ENCODE data around the gene CD3E.

The CD3E gene

GRCh38 chr11:118318124-118318523 lies 13.6 kb downstream of the CD3E start:
- H3K4me1 ChIP-seq (ENCODE audit: insufficient read depth, poor library complexity, severe bottlenecking), result peaks cover 10% of the 10 kb centered on the region
- no peak for DNase-seq (ENCODE audit: low spot score)
- H3K9me3 ChIP-seq (ENCODE audit: severe bottlenecking), result no peaks in the 10 kb centered on the region
- no peaks in the 10 kb centered on the region for H3K27me3 ChIP-seq (ENCODE audit: insufficient read depth, poor library complexity, severe bottlenecking)
- TF ChIP-seq, protein P1, sequence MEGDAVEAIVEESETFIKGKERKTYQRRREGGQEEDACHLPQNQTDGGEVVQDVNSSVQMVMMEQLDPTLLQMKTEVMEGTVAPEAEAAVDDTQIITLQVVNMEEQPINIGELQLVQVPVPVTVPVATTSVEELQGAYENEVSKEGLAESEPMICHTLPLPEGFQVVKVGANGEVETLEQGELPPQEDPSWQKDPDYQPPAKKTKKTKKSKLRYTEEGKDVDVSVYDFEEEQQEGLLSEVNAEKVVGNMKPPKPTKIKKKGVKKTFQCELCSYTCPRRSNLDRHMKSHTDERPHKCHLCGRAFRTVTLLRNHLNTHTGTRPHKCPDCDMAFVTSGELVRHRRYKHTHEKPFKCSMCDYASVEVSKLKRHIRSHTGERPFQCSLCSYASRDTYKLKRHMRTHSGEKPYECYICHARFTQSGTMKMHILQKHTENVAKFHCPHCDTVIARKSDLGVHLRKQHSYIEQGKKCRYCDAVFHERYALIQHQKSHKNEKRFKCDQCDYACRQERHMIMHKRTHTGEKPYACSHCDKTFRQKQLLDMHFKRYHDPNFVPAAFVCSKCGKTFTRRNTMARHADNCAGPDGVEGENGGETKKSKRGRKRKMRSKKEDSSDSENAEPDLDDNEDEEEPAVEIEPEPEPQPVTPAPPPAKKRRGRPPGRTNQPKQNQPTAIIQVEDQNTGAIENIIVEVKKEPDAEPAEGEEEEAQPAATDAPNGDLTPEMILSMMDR (IDR thresholded peaks at IDR 0.05; ENCODE audit: poor library complexity, severe bottlenecking), result no peak
- no peak for ATAC-seq (ENCODE audit: low read depth)
- H3K36me3 ChIP-seq (ENCODE audit: low read depth), result no peaks in the 10 kb centered on the region
- no peak overlapping the region for H3K4me3 ChIP-seq (ENCODE audit: severe bottlenecking)
- no peak overlapping the region for H3K27ac ChIP-seq (ENCODE audit: poor library complexity, severe bottlenecking)

DNA sequence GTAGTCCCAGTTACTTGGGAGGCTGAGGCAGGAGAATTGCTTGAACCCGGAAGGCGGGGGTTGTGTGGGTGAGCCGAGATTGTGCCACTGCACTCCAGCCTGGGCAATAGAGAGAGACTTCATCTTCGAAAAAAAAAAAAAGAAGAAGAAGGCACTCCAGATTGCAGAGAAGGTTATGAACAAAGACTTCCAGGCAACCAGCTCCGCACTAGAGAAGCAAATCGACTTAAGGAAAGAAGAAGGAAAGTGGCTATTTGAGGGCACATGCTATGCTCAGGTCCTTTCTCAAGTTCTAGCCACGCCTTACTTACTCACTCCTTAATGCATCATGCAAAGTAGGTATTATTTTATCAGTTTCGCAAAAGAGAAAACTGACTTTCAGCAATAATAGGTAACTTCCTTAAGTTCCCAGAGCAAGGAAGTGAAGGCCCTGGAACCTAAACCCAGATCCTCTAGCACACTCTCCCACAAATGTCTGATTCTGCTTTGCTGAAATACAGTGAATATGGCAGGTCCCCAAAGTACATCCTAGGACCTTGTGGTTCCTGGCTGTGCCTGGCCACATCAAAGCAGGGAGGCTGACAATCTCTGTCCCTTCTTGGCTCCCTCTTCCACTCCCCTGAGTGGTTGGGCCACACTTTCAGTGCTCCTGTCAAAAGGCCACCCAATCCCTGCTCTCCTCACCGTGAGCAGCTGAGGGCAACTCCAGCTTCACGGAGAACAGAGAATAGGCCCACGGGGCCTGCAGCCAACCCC lies 14.2 kb downstream of the CD3E start:
- TF ChIP-seq, protein P1 (IDR thresholded peaks at IDR 0.05; ENCODE audit: poor library complexity, severe bottlenecking), result no peak
- H3K36me3 ChIP-seq (ENCODE audit: low read depth), result no peaks in the 10 kb centered on the region
- no peaks in the 10 kb centered on the region for H3K9me3 ChIP-seq (ENCODE audit: severe bottlenecking)

DNA sequence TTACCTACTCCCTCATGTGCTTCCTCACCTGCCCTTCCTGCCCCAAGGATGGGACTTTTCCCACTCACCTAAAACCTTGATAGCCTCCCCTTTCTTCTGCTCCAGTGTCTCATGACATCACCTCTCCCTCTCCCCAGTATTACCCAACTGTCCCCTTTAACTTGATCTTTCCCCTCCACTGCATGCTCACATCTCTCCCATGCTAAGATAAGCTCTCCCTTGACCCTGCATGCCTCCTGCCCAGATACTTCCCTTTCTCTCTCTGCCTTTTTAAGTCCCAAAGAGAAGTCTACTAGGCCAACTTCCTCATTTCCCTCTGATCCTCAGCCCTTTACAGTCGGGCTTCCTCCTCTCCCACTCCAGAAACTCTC lies 14.8 kb downstream of the CD3E start:
- peaks cover 10% of the 10 kb centered on the region for H3K4me1 ChIP-seq (ENCODE audit: insufficient read depth, poor library complexity, severe bottlenecking)
- H3K27me3 ChIP-seq (ENCODE audit: insufficient read depth, poor library complexity, severe bottlenecking), result no peaks in the 10 kb centered on the region
- no peak overlapping the region for H3K27ac ChIP-seq (ENCODE audit: poor library complexity, severe bottlenecking)
- H3K36me3 ChIP-seq (ENCODE audit: low read depth), result no peaks in the 10 kb centered on the region
- ATAC-seq (ENCODE audit: low read depth) (no peak), DNase-seq (ENCODE audit: low spot score) (no peak)
- TF ChIP-seq, protein P1 (IDR thresholded peaks at IDR 0.05; ENCODE audit: poor library complexity, severe bottlenecking), result no peak
- no peak overlapping the region for H3K4me3 ChIP-seq (ENCODE audit: severe bottlenecking)
- no peaks in the 10 kb centered on the region for H3K9me3 ChIP-seq (ENCODE audit: severe bottlenecking)

More for the DNA sequence above, 14.2 kb downstream of the CD3E start:
- ATAC-seq (ENCODE audit: low read depth) (no peak), DNase-seq (ENCODE audit: low spot score) (no peak)
- H3K27ac ChIP-seq (ENCODE audit: poor library complexity, severe bottlenecking), result no peak overlapping the region
- no peak overlapping the region for H3K4me3 ChIP-seq (ENCODE audit: severe bottlenecking)
- H3K4me1 ChIP-seq (ENCODE audit: insufficient read depth, poor library complexity, severe bottlenecking), result peaks cover 10% of the 10 kb centered on the region
- no peaks in the 10 kb centered on the region for H3K27me3 ChIP-seq (ENCODE audit: insufficient read depth, poor library complexity, severe bottlenecking)

- Histone ChIP-seq H3K27me3 (ENCODE audit: insufficient read depth, poor library complexity, severe bottlenecking) (no peaks in the 10 kb centered on the region), H3K36me3 (ENCODE audit: low read depth) (no peaks in the 10 kb centered on the region), H3K27ac (ENCODE audit: poor library complexity, severe bottlenecking) (no peak overlapping the region), H3K4me1 (ENCODE audit: insufficient read depth, poor library complexity, severe bottlenecking) (peaks cover 10% of the 10 kb centered on the region), H3K9me3 (ENCODE audit: severe bottlenecking) (no peaks in the 10 kb centered on the region), H3K4me3 (ENCODE audit: severe bottlenecking) (no peak overlapping the region)
- ATAC-seq (ENCODE audit: low read depth), result no peak
- no peak for DNase-seq (ENCODE audit: low spot score)
- TF ChIP-seq, protein P1 (IDR thresholded peaks at IDR 0.05; ENCODE audit: poor library complexity, severe bottlenecking), result no peak
Measured at GRCh38 chr11:118320515-118320914, 16.0 kb downstream of the CD3E start.

DNA sequence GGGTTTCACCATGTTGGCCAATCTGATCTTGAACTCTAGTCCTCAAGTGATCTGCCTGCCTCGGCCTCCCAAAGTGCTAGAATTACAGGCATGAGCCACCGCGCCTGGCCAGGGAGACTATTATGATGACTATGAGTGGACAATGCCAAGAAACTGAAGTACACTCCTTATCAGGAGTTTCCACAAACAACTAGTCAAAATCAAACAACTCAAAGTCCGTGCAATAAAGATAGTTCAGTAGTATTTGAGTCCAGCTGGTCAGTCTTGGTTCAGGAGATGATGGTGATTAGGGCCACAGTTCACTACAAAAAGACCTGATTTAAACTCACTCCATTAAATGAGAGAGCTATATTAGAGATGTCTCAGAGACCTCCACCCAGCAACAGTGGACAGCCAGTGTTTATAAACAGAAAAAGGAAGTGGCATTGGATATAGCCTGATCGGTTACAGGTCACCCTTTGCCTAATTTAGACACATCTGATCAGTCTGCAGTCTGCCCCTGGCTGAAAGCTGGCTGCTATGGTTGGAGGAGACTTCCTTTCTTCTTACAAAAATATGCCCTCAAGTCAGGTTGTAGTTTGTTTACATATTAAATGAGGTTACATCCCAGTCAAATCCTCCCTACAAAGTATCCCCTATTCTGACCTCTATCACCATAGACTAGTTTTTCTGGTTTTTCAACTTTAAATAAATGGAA lies 17.0 kb downstream of the CD3E start:
- TF ChIP-seq, protein P1 (IDR thresholded peaks at IDR 0.05; ENCODE audit: poor library complexity, severe bottlenecking), result no peak
- H3K27me3 ChIP-seq (ENCODE audit: insufficient read depth, poor library complexity, severe bottlenecking), result no peaks in the 10 kb centered on the region
- H3K27ac ChIP-seq (ENCODE audit: poor library complexity, severe bottlenecking), result no peak overlapping the region
- H3K4me1 ChIP-seq (ENCODE audit: insufficient read depth, poor library complexity, severe bottlenecking), result peaks cover 5% of the 10 kb centered on the region
- H3K9me3 ChIP-seq (ENCODE audit: severe bottlenecking), result no peaks in the 10 kb centered on the region
- ATAC-seq (ENCODE audit: low read depth) (peak; percentile 25; the same call in 1 of the 3 replicates), DNase-seq (ENCODE audit: low spot score) (no peak)
- no peaks in the 10 kb centered on the region for H3K36me3 ChIP-seq (ENCODE audit: low read depth)
- no peak overlapping the region for H3K4me3 ChIP-seq (ENCODE audit: severe bottlenecking)

All from RWPE2 (cell line).